Testis (tissue), 3 donors: ENCODE results near the gene CCL28. TPM values are rescaled to one million over a fixed set of nuclear protein-coding genes. Genes with fewer than 3 reads are reported as not detected.

Experiments used
- DNase-seq: peaks from one replicate; pipeline ENCODE4 v3.0.0-alpha.2; 2019
- H3K27ac ChIP-seq, 2 donors: fragments of 200-600 bp; sonication (generic); one replicate each; pipeline ENCODE4 v1.5.1; 2019
- H3K27me3 ChIP-seq: fragments of 200-600 bp; sonication (generic); one replicate; pipeline ENCODE4 v1.5.1; 2019
- H3K36me3 ChIP-seq: fragments of 200-600 bp; sonication (generic); one replicate; pipeline ENCODE4 v1.5.1; 2017; ENCODE audit warnings: low read depth; ENCODE audit errors: missing control alignments
- H3K4me1 ChIP-seq: fragments of 200-600 bp; sonication (generic); one replicate; pipeline ENCODE4 v1.5.1; 2019
- H3K4me3 ChIP-seq, 2 donors: fragments of 200-600 bp; sonication (generic); one replicate each; pipeline ENCODE4 v1.5.1; 2017 to 2019
- H3K9me3 ChIP-seq: fragments of 200-600 bp; sonication (generic); one replicate; pipeline ENCODE4 v1.5.1; 2017
- CTCF ChIP-seq, 3 experiments: fragments of 450-650 bp in 2 of 3; fragments of 200-600 bp in 1 of 3; sonication (generic) in 1 of 3; IDR thresholded peaks; one replicate each; pipeline ENCODE4 v1.5.1; 2016 to 2019; ENCODE audit warnings: antibody characterized with exemption in 3 of 3, mild to moderate bottlenecking in 2 of 3, moderate library complexity in 1 of 3
- POLR2A ChIP-seq: fragments of 450-650 bp; IDR thresholded peaks from one replicate; pipeline ENCODE4 v1.6.1; 2017; ENCODE audit warnings: antibody characterized with exemption, mild to moderate bottlenecking, moderate library complexity
- WGBS, 2 donors: methylation state at CpG; one replicate each; pipeline ENCODE4 v1.1.5; 2018; 5-methylcytosine and 5-hydroxymethylcytosine counted together
- intact Hi-C: fragments of 100-400 bp; cut with DNase I; formaldehyde crosslinking; loops from one replicate; pipeline ENCODE4 v1.15.1; 2023; ENCODE audit warnings: low total_unique reads
- polyA plus RNA-seq: library from polyadenylated mRNA; stranded (reverse); fragments of 350-450 nt; fragmentation: Illumina TruSeq; extraction: RNeasy Lipid Tissue Mini Kit (QIAGEN cat#74804); gene quantifications from one replicate; pipeline ENCODE4 v1.2.3, GENCODE V29; 2014; ENCODE audit warnings: low read depth, low replicate concordance; ENCODE audit not compliant: insufficient read depth
- total RNA-seq, 2 donors: library from RNA; depleted of rRNA; stranded (reverse); fragments of >200 nt; gene quantifications; one replicate each; pipeline ENCODE4 v1.2.3, GENCODE V29; 2016

CCL28 gene
- total and polyA plus RNA-seq, 3 donors from 2014 or later, result 3.8 to 7.6 (median 5.6) TPM

GRCh38 chr5:43415935-43416802, 4.0 kb upstream of the CCL28 start:
- intact Hi-C loops, result no loop called here
- WGBS, 2 donors, result 88 to 97% methylated on average over 3 of the region's 3 CpGs
- TF ChIP-seq POLR2A, result no peak
- TF ChIP-seq CTCF (IDR thresholded peaks at IDR 0.05), result no peak
- H3K9me3 ChIP-seq, result no peaks in the 10 kb centered on the region
- H3K36me3 ChIP-seq, result no peaks in the 10 kb centered on the region
- no peak overlapping the region for H3K27ac ChIP-seq
- DNase-seq, result no peak
- no peaks in the 10 kb centered on the region for H3K4me1 ChIP-seq
- no peak overlapping the region for H3K4me3 ChIP-seq
- H3K27me3 ChIP-seq, result no peaks in the 10 kb centered on the region

DNA sequence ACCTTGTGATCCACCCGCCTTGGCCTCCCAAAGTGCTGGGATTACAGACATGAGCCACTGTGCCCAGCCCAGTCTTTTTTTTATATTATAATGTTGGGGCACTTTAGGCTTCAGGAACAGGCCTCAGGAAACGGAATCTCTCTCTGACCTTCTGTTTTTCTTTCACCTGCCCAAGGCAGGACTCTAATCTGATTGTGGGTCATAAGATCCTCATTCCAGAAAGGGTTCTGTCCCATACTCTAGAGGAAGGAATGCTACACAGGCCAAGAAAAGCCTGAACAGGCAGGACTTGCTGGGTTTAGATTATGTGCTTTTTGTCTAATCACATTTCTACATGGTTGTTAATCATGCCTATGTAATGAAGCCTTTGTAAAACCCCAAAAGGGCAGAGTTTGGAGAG, 1.8 kb upstream of the CCL28 start:
- Histone ChIP-seq H3K36me3 (no peaks in the 10 kb centered on the region), H3K4me1 (no peaks in the 10 kb centered on the region), H3K27ac (no peak overlapping the region), H3K4me3 (no peak overlapping the region), H3K9me3 (no peaks in the 10 kb centered on the region), H3K27me3 (no peaks in the 10 kb centered on the region)
- DNase-seq, result no peak
- no peak for TF ChIP-seq CTCF (IDR thresholded peaks at IDR 0.05)
- no peak for TF ChIP-seq POLR2A
- 94 to 95% methylated on average over 2 of the region's 2 CpGs for WGBS, 2 donors
- intact Hi-C loops, result no loop called here

DNA sequence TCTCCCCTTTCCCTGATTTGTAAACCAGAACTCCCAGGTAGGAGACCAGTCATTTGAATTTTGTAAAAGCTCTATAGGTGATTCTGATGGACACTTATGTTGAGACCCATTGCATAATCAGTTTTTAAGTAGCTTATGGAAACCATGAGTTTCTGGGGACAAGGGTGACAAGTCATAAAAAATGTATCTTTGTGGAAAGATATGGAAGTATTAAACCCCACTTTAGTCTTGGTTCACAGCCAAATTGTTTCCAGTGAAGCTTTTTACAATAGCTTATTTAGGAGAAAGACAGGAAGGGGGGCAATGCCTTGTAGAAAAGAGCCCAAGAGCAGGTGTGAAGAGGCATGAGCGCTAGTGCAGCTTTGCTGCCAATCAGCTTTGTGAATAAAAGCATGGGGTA, 453 bp upstream of the CCL28 start:
- H3K4me1 ChIP-seq, result no peaks in the 10 kb centered on the region
- H3K36me3 ChIP-seq, result no peaks in the 10 kb centered on the region
- DNase-seq, result no peak
- 91 to 94% methylated on average over 1 of the region's 1 CpG for WGBS, 2 donors
- no peaks in the 10 kb centered on the region for H3K27me3 ChIP-seq
- H3K9me3 ChIP-seq, result no peaks in the 10 kb centered on the region
- H3K4me3 ChIP-seq, result no peak overlapping the region
- TF ChIP-seq CTCF (IDR thresholded peaks at IDR 0.05), result no peak
- no peak for TF ChIP-seq POLR2A
- no peak overlapping the region for H3K27ac ChIP-seq
- intact Hi-C loops, result no loop called here

GRCh38 chr5:43411495-43411894, 696 bp downstream of the CCL28 start:
- no peak for TF ChIP-seq POLR2A
- TF ChIP-seq CTCF (IDR thresholded peaks at IDR 0.05), result no peak
- Histone ChIP-seq H3K4me3 (no peak overlapping the region), H3K27ac (no peak overlapping the region), H3K27me3 (no peaks in the 10 kb centered on the region), H3K36me3 (no peaks in the 10 kb centered on the region), H3K9me3 (no peaks in the 10 kb centered on the region), H3K4me1 (no peaks in the 10 kb centered on the region)
- DNase-seq, result no peak
- WGBS, 2 donors, result 53 to 64% methylated on average over 3 of the region's 3 CpGs
- intact Hi-C loops, result no loop called here

DNA sequence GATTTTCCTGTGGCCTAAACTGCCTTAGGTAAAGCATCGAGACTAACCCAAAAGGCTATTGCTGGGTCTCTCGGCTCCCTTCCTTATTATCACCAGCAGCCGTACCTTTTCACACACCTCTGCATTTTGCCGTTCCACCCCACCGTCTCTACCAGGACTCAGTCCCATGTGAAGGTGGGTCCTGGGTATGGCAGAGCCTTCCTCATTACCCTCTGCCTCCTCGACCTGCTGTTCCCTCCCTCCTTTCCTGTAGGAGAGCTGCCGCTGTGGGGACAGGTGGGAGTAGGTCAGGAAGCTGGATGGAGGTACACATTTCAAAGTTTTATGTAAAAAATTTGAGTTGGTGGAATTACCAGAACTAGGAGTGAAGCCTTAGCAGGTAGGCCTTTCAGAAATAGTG, 1.8 kb downstream of the CCL28 start:
- H3K4me3 ChIP-seq, result no peak overlapping the region
- H3K27ac ChIP-seq, result no peak overlapping the region
- no peak for DNase-seq
- no peaks in the 10 kb centered on the region for H3K4me1 ChIP-seq
- H3K36me3 ChIP-seq, result no peaks in the 10 kb centered on the region
- intact Hi-C loops, result no loop called here
- no peak for TF ChIP-seq POLR2A
- no peak for TF ChIP-seq CTCF (IDR thresholded peaks at IDR 0.05)
- no peaks in the 10 kb centered on the region for H3K9me3 ChIP-seq
- WGBS, 2 donors, result 92 to 93% methylated on average over 7 of the region's 7 CpGs
- H3K27me3 ChIP-seq, result no peaks in the 10 kb centered on the region
